22Rv1 (cell line): Measurements from ENCODE around the gene PRKCQ.

ENCODE experiments used
- ZFX ChIP-seq: fragments of 450-650 bp; IDR thresholded peaks from 2 replicates; pipeline ENCODE4 v1.6.1; 2017; ENCODE audit warnings: antibody characterized with exemption, borderline replicate concordance
- TF ChIP-seq, protein P1 (sequence below): fragments of 450-650 bp; IDR thresholded peaks from 2 replicates; pipeline ENCODE4 v1.5.1; 2017; ENCODE audit warnings: mild to moderate bottlenecking

DNA sequence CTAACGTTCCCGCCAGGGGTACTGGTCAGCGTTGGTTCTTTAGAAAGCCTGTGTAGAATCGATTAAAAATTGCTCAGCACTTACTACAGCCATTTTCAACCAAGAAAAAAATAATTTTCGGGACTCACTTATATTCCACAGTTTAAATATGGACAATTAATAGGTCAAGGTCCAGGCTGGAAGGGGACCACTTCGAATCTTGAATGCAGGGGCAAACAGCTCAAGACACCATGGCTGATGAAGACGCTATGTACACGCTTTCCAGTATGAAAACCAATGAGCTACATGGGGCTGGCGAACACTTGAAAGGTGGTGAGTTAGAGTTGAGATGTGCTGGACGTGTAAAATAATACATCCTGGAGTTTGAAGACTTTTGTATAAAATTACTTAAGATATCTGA lies 87.2 kb downstream of the PRKCQ start:
- TF ChIP-seq, protein P1, sequence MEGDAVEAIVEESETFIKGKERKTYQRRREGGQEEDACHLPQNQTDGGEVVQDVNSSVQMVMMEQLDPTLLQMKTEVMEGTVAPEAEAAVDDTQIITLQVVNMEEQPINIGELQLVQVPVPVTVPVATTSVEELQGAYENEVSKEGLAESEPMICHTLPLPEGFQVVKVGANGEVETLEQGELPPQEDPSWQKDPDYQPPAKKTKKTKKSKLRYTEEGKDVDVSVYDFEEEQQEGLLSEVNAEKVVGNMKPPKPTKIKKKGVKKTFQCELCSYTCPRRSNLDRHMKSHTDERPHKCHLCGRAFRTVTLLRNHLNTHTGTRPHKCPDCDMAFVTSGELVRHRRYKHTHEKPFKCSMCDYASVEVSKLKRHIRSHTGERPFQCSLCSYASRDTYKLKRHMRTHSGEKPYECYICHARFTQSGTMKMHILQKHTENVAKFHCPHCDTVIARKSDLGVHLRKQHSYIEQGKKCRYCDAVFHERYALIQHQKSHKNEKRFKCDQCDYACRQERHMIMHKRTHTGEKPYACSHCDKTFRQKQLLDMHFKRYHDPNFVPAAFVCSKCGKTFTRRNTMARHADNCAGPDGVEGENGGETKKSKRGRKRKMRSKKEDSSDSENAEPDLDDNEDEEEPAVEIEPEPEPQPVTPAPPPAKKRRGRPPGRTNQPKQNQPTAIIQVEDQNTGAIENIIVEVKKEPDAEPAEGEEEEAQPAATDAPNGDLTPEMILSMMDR, result no peak
- TF ChIP-seq ZFX, result no peak
